AG10803 (cell line): ENCODE results near the gene MRPS27.

ENCODE experiments used
- DNase-seq: peaks from one replicate; pipeline ENCODE4 v3.0.0; 2010; ENCODE audit warnings: low read depth
- H3K4me3 ChIP-seq: 2 replicates; pipeline ENCODE4 v1.5.1; 2011; ENCODE audit warnings: mild to moderate bottlenecking, low read length, control low read depth
- TF ChIP-seq, protein P1 (sequence below): conservative IDR thresholded peaks from 2 replicates; pipeline ENCODE4 v1.5.1; 2011; ENCODE audit warnings: mild to moderate bottlenecking, low read length, control low read depth, inconsistent platforms

MRPS27 gene

DNA sequence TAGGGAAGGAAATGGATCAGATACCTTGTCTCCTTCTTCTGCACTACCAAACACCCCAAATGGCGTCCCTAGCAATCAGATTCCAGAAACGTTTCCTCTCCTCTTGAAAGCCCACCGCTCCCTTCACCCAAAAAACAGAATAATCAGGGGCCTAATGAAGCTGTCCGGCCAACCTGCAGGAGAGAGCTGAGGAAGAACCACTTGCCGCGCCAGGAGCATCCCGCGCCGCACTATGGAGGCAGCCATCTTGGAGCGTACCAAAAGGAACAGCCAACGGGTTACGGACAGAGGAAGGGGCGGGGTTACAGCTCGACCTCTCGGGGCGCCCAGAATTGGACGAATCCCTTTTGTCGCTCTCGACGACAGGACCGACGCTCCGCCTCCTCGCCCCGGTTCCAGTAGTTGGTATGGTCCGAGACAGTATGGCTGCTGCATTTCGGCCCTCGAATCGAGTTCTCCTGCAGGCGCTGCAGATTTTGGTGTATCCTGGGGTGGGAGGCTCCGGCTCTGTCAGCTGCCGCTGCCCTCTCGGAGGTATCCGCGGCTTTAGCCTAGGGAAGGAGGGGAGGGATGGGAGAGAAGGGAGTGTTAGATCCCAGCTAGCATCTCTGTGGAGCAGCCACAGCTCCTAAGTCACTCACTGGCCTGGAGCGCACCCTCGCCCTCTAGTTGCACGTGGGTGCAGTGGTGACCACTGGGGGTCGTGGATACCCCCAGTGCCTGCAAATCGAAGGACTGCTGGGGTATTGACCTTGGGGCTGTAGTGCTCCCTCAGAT, at the start of gene MRPS27, which contains the start of gene PTCD2:
Gene MRPS27 (minus strand): TSS at position 265 of the 777 bp plus-strand sequence. CDS start 19 bp downstream, at position 246.
Gene PTCD2 (plus strand): TSS at position 398 of the 777 bp plus-strand sequence. CDS start 10 bp downstream, at position 408.
- DNase-seq: peak; percentile 99
- TF ChIP-seq, protein P1, sequence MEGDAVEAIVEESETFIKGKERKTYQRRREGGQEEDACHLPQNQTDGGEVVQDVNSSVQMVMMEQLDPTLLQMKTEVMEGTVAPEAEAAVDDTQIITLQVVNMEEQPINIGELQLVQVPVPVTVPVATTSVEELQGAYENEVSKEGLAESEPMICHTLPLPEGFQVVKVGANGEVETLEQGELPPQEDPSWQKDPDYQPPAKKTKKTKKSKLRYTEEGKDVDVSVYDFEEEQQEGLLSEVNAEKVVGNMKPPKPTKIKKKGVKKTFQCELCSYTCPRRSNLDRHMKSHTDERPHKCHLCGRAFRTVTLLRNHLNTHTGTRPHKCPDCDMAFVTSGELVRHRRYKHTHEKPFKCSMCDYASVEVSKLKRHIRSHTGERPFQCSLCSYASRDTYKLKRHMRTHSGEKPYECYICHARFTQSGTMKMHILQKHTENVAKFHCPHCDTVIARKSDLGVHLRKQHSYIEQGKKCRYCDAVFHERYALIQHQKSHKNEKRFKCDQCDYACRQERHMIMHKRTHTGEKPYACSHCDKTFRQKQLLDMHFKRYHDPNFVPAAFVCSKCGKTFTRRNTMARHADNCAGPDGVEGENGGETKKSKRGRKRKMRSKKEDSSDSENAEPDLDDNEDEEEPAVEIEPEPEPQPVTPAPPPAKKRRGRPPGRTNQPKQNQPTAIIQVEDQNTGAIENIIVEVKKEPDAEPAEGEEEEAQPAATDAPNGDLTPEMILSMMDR: peak; percentile 27
- peak within 1 kb of the TSS; percentile 98 for H3K4me3 ChIP-seq

DNA sequence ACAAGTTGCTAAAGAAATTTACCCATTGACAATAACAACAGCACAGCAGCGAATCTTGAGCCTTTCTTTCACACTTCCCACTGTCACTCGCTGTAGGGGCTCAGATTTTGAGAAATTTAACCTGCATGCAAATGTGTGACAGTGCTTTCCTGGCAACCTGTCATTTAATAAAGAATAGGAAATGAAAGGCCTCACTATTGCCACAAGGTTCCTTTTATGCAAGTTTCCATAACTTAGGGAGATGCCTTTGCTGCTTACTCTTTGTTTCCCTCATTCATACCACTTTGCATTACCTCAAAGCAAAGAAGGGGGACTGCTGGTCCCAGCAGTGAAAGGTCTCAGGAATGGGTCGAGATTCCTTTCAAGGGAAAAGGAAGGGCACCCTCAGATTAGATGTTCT, 49.7 kb upstream of the MRPS27 start:
- no peak for DNase-seq
- TF ChIP-seq, protein P1: no peak
- H3K4me3 ChIP-seq: no peak overlapping the region

DNA sequence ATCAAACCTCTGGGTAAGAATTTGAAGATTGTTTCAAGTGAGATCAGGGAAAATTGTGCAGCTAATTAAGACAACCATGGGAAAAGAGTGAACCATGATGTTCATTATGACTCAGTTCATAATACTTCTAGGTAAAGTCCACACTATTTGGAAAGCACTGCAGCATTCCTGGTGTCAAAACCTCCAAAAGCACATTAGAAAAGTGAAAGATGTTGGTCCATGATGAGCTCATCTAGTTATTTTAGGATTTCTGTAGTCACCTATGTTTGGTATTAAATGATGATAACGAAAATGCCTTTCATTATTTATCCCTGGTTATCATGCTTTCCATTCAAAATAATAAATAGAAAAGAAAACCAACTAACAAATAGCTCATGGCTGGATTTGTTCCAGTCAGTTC, 49.3 kb upstream of the MRPS27 start:
- peak; percentile 69 for DNase-seq
- H3K4me3 ChIP-seq: no peak overlapping the region
- TF ChIP-seq, protein P1: no peak

DNA sequence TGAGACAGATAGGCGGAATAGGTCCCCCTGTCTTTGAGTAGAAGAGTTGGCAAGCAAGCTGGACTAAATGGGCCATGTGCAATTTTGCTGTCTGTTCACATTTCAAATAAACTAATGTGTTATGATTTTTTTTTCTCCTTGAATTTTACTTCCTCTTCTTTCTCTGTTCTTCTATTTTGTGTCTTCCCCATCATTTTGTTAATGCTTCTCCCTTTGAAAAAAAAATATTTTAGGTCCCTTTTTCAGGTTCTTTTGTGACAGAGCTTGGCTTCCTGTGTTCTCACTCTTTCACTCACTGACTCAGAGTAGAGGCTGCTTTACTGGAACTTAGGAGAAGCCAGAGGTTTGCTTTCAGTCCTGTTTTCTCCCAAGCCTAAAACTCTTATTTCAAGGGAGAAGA, 48.2 kb upstream of the MRPS27 start:
- no peak for DNase-seq
- TF ChIP-seq, protein P1: no peak
- no peak overlapping the region for H3K4me3 ChIP-seq

DNA sequence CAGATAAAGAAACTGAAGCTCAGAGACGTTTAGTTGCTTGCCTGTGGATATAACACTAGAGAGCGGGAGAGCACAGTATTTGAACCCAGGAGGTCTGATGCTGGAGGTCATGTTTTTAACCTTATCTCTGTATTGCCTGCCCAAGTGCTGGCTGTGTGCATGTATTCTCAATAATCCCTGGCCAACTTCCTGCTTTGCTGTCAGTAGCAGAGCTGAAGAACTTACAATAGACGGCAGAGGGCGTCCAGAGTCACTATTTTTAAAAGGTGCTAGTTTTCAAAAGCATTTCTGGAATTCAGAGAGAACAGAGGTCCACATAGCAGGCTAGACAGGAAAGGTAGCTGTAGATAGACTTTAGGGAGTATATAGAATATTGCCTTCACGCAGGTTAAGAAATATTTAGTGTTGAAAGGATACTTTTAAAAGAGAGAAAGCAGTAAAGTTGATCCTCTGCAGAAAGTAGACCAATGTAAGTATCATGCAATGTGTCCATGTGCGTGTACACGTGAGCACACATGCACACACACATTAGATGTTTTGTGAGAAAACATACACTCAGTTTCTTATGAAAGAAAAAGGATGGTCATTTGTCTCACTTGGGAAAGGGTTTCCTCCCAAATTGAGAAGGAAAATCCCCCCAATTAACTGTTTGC, 46.4 kb upstream of the MRPS27 start:
- TF ChIP-seq, protein P1: peak; percentile 90
- no peak overlapping the region for H3K4me3 ChIP-seq
- DNase-seq: peak; percentile 80

DNA sequence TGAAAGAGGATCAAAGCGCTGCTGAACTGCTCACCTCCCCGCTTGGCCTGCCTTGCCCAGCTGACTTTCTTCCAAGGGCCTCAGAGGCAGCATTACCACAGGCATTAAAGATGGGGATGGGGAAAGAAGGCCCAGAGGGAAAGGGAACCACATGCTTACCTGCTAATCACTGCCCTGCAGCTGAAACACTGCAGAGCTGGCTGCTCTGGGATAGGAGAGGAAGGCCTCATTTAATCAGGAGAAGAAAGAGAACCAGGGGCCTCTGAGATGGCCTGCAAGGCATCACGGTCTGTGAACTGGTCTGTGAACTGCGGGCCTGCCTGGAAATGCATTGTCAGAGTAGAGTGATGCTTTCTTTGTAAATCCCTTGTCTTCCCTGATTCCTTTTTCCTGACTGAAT, 44.9 kb upstream of the MRPS27 start:
- TF ChIP-seq, protein P1: no peak
- DNase-seq: no peak
- no peak overlapping the region for H3K4me3 ChIP-seq
